CD4-positive, CD25-positive, alpha-beta regulatory T cell (primary cell): ENCODE results near the gene RNF38. TPM values are rescaled to one million over a fixed set of nuclear protein-coding genes. Genes with fewer than 3 reads are reported as not detected.

Experiments
- ATAC-seq, 2 donors: fragments of 150-1000 bp; cut with Tn5 transposase; one replicate each; pipeline ENCODE4 v1.10.0; 2021; ENCODE audit warnings: low read depth in 2 of 2, moderate number of reproducible peaks in 2 of 2, moderate library complexity in 1 of 2
- DNase-seq, 3 donors: peaks; one replicate each; pipeline versions ENCODE4 v3.0.0 to v3.0.0-alpha.2; 2012 to 2022; ENCODE audit warnings: mixed read lengths in 1 of 3
- H3K27ac ChIP-seq: one replicate; pipeline ENCODE4 v1.7.0; 2013; ENCODE audit warnings: mild to moderate bottlenecking, low read length; ENCODE audit not compliant: insufficient read depth, poor library complexity, severe bottlenecking
- H3K27me3 ChIP-seq: one replicate; pipeline ENCODE4 v1.7.0; 2013; ENCODE audit warnings: low read length; ENCODE audit not compliant: control insufficient read depth, insufficient read depth
- H3K36me3 ChIP-seq: one replicate; pipeline ENCODE4 v1.7.0; 2013; ENCODE audit warnings: mild to moderate bottlenecking, low read length, moderate library complexity; ENCODE audit not compliant: control insufficient read depth, insufficient read depth
- H3K4me1 ChIP-seq: 2 replicates; pipeline ENCODE4 v1.7.0; 2013; ENCODE audit warnings: mild to moderate bottlenecking, low read length; ENCODE audit not compliant: insufficient read depth, control insufficient read depth, poor library complexity, severe bottlenecking
- H3K4me3 ChIP-seq: one replicate; pipeline ENCODE4 v1.7.0; 2013; ENCODE audit warnings: low read depth, mild to moderate bottlenecking, low read length, moderate library complexity
- H3K9me3 ChIP-seq, 2 experiments: 1 replicate in 1 of 2; 2 replicates in 1 of 2; pipeline ENCODE4 v1.7.0; 2013; ENCODE audit warnings: low read length in 2 of 2, mild to moderate bottlenecking in 1 of 2, moderate library complexity in 1 of 2; ENCODE audit not compliant: control insufficient read depth in 2 of 2
- H3K27ac Mint-ChIP-seq, 3 donors: one replicate each; pipeline ENCODE4 v1.8.0; 2020 to 2022; ENCODE audit warnings: mild to moderate bottlenecking in 3 of 3, mixed read lengths in 3 of 3, moderate library complexity in 2 of 3
- H3K27me3 Mint-ChIP-seq: one replicate; pipeline ENCODE4 v1.8.0; 2022; ENCODE audit warnings: mild to moderate bottlenecking, mixed read lengths
- H3K36me3 Mint-ChIP-seq: one replicate; pipeline ENCODE4 v1.8.0; 2020; ENCODE audit warnings: mixed read lengths
- H3K4me1 Mint-ChIP-seq, 4 donors: one replicate each; pipeline ENCODE4 v1.8.0; 2020 to 2022; ENCODE audit warnings: mixed read lengths in 4 of 4, mild to moderate bottlenecking in 1 of 4
- H3K4me3 Mint-ChIP-seq, 4 donors: one replicate each; pipeline ENCODE4 v1.8.0; 2020 to 2022; ENCODE audit warnings: mild to moderate bottlenecking in 4 of 4, mixed read lengths in 4 of 4, moderate library complexity in 3 of 4
- H3K9me3 Mint-ChIP-seq, 7 donors: one replicate each; pipeline ENCODE4 v1.8.0; 2020 to 2022; ENCODE audit warnings: mixed read lengths in 7 of 7, mild to moderate bottlenecking in 3 of 7, moderate library complexity in 2 of 7
- polyA plus RNA-seq, 4 donors: library from polyadenylated mRNA; unstranded; fragments of 300-500 nt; fragmentation: Illumina TruSeq; gene quantifications; one replicate each; pipeline ENCODE4 v1.2.3, GENCODE V29; 2021
- total RNA-seq: library from RNA; stranded (reverse); gene quantifications from one replicate; pipeline ENCODE4 v1.2.3, GENCODE V29; 2022

The RNF38 gene
- total and polyA plus RNA-seq, 5 donors from 2014 or later = 16.0 to 103 (median 20.8) TPM

DNA sequence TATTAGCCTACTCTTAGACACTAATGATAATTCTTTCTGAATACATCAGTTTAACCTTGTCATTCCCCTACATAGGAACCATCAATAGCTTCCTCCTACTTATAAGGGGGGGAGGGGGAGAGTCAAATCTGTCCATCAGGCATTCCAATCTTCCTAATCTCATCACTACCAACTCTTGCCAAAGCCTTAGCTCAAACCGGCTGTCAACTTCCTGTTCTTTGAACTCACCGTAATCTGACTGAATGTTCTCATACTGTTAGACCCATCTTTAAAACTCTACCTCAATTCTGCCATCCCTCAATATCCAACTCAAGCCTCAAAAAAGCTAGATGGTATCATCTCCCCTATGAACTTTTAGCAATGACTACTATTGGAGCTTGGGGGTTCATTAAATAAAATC lies 41.9 kb upstream of the RNF38 start:
- H3K27me3 ChIP-seq = no peaks in the 10 kb centered on the region
- peaks cover 16% of the 10 kb centered on the region for H3K36me3 Mint-ChIP-seq
- H3K4me3 Mint-ChIP-seq = peak overlapping the region in 1 of 4 donors; percentile 10
- peaks cover 31% of the 10 kb centered on the region for H3K4me1 ChIP-seq
- H3K27ac ChIP-seq = no peak overlapping the region
- H3K36me3 ChIP-seq = no peaks in the 10 kb centered on the region
- no peaks in the 10 kb centered on the region for H3K9me3 ChIP-seq
- H3K9me3 Mint-ChIP-seq = no peaks in the 10 kb centered on the region
- no peaks in the 10 kb centered on the region for H3K27me3 Mint-ChIP-seq
- peak overlapping the region in 2 of 3 donors; percentile 1 to 62 for H3K27ac Mint-ChIP-seq
- DNase-seq (peak in 1 of 3 donors; percentile 27), ATAC-seq (peak in 1 of 2 donors; percentile 58)
- H3K4me3 ChIP-seq = no peak overlapping the region
- H3K4me1 Mint-ChIP-seq = peaks cover 41 to 74% (median 54%) of the 10 kb centered on the region in 4 donors

DNA sequence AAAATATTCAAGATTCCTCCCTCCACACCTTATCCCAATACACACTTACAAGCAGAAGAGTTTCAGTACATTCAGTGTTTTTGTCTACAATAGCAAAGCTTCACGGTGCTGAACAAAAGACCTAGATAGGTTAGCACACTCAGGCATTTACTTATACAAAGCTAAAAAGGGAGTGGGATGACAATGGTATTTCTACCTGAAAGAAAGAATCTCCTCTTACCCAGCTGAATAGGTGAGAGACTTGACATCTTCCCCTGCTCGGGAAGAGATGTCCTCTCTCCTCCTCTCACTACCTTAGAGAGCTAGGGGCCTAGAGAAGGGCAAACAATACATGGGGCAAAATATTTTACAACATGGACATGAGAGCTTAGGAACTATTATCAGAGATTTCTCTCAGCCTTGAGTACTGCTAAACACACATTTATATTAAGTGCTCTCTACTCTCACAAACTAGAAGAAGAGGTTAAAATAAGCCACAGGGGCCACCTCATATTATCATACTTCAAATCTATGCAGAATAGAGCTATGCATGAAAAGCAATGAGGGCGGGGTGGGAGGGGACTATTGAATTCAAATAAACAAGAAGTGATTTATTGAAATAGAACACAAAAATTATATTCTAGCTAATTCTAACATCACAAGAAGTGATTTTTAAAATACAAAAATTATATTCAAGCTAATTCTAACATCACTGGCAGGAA lies 38.6 kb upstream of the RNF38 start:
- peaks cover 36 to 64% (median 42%) of the 10 kb centered on the region in 4 donors for H3K4me1 Mint-ChIP-seq
- no peaks in the 10 kb centered on the region for H3K27me3 Mint-ChIP-seq
- no peaks in the 10 kb centered on the region for H3K9me3 Mint-ChIP-seq
- Histone ChIP-seq H3K9me3 (no peaks in the 10 kb centered on the region), H3K27me3 (no peaks in the 10 kb centered on the region), H3K4me1 (peaks cover 20% of the 10 kb centered on the region), H3K27ac (no peak overlapping the region), H3K4me3 (no peak overlapping the region), H3K36me3 (no peaks in the 10 kb centered on the region)
- H3K27ac Mint-ChIP-seq = peak overlapping the region in 2 of 3 donors; percentile 59 to 61
- DNase-seq (no peak), ATAC-seq (no peak)
- peak overlapping the region in 2 of 4 donors; percentile 18 to 49 for H3K4me3 Mint-ChIP-seq
- H3K36me3 Mint-ChIP-seq = peaks cover 6% of the 10 kb centered on the region

DNA sequence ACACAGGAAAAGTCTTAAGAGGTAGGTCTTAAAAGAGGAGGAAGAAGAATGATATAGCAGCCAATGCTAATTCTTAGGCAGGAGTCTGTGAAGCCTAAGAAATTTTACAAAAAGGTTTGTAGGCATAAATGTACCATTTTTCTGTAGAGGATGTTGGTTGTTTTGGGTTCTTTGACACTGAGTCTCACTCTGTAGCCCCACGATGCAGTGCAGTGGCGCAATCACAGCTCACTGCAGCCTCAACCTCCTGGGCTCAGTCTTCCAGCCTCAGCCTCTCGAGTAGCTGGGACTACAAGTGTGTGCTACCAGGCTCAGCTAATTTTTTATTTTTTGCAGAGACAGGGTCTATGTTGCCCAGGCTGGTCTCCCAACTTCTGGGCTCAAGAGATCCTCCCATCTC lies 37.7 kb upstream of the RNF38 start:
- Histone ChIP-seq H3K4me3 (no peak overlapping the region), H3K9me3 (no peaks in the 10 kb centered on the region), H3K27ac (no peak overlapping the region), H3K36me3 (no peaks in the 10 kb centered on the region), H3K4me1 (peaks cover 17% of the 10 kb centered on the region), H3K27me3 (no peaks in the 10 kb centered on the region)
- Mint-ChIP-seq H3K9me3 (no peaks in the 10 kb centered on the region), H3K4me1 (peaks cover 30 to 60% (median 34%) of the 10 kb centered on the region in 4 donors), H3K27me3 (no peaks in the 10 kb centered on the region), H3K27ac (peak overlapping the region in 1 of 3 donors; percentile 61), H3K36me3 (peaks cover 3% of the 10 kb centered on the region), H3K4me3 (no peak overlapping the region)
- DNase-seq (no peak), ATAC-seq (no peak)

DNA sequence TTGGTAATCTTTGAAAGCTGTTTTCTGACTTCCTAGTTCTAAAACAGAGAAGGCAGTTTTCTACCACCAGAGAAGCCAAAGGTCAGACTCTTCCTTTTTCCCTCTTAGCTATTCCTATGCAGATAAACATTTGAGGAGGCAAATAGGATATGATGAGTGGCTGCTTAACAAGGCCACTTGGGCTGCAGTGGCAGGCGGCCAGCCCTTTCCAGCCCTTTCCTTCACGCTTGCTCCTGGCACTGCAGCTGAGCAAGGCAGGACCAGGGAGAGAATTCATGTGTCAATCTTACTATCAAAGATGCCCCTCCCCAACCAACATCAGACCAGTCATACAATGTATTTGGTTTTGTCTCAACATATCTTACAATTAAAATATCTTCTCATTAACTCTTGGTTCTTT lies 36.8 kb upstream of the RNF38 start:
- no peak overlapping the region for H3K27ac ChIP-seq
- H3K4me1 ChIP-seq = peaks cover 8% of the 10 kb centered on the region
- no peak overlapping the region for H3K4me3 Mint-ChIP-seq
- DNase-seq = no peak
- H3K27me3 Mint-ChIP-seq = no peaks in the 10 kb centered on the region
- no peaks in the 10 kb centered on the region for H3K9me3 Mint-ChIP-seq
- peaks cover 27 to 52% (median 32%) of the 10 kb centered on the region in 4 donors for H3K4me1 Mint-ChIP-seq
- peak overlapping the region in 2 of 3 donors; percentile 24 to 47 for H3K27ac Mint-ChIP-seq
- ATAC-seq = no peak
- H3K4me3 ChIP-seq = no peak overlapping the region
- no peaks in the 10 kb centered on the region for H3K27me3 ChIP-seq
- H3K36me3 Mint-ChIP-seq = peaks cover 3% of the 10 kb centered on the region
- no peaks in the 10 kb centered on the region for H3K9me3 ChIP-seq
- H3K36me3 ChIP-seq = no peaks in the 10 kb centered on the region

DNA sequence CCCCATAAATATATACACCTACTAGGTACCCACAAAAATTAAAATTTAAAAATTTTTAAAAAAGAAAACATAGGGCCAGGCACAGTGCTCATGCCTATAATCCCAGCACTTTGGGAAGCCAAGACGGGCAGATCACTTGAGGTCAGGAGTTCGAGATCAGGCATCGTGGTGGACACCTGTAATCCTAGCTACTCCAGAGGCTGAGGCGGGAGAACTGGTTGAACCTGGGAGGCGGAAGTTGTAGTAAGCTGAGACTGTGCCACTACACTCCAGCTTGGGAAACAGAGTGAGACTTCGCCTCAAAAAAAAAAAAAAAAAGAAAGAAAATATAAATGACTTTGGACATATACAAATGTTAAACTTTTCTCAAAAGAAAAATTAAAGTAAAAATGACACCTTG lies 33.3 kb upstream of the RNF38 start:
- Histone ChIP-seq H3K36me3 (peaks cover 6% of the 10 kb centered on the region), H3K4me3 (no peak overlapping the region), H3K27ac (no peak overlapping the region), H3K27me3 (no peaks in the 10 kb centered on the region), H3K9me3 (no peaks in the 10 kb centered on the region), H3K4me1 (peaks cover under 1% of the 10 kb centered on the region)
- Mint-ChIP-seq H3K4me3 (no peak overlapping the region), H3K9me3 (no peaks in the 10 kb centered on the region), H3K36me3 (peaks cover 7% of the 10 kb centered on the region), H3K27ac (no peak overlapping the region), H3K27me3 (no peaks in the 10 kb centered on the region), H3K4me1 (peaks cover 25 to 38% (median 27%) of the 10 kb centered on the region in 4 donors)
- DNase-seq (no peak), ATAC-seq (no peak)

DNA sequence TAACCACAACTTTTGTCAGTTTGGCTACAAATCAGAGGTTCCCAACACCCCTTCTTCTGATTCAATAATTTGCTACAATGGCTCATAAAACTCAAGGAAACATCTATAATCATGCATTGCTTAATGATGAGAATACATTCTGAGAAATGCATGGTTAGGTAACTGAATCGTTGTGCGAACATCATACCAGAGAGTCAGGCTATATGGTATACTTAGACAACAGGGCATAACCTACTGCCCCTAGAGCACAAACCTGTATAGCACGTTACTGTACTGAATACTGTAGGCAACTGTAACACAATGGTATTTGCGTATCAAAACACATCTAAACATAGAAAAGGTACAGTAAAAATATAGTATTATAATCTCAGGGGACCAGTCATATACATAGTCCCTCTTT lies 31.0 kb upstream of the RNF38 start:
- peaks cover 23 to 38% (median 26%) of the 10 kb centered on the region in 4 donors for H3K4me1 Mint-ChIP-seq
- H3K4me3 Mint-ChIP-seq = no peak overlapping the region
- DNase-seq = no peak
- H3K27ac Mint-ChIP-seq = no peak overlapping the region
- no peaks in the 10 kb centered on the region for H3K27me3 Mint-ChIP-seq
- ATAC-seq = no peak
- Histone ChIP-seq H3K27me3 (no peaks in the 10 kb centered on the region), H3K4me1 (no peaks in the 10 kb centered on the region), H3K9me3 (no peaks in the 10 kb centered on the region), H3K36me3 (peaks cover 6% of the 10 kb centered on the region), H3K27ac (no peak overlapping the region), H3K4me3 (no peak overlapping the region)
- peaks cover 16% of the 10 kb centered on the region for H3K36me3 Mint-ChIP-seq
- no peaks in the 10 kb centered on the region for H3K9me3 Mint-ChIP-seq

DNA sequence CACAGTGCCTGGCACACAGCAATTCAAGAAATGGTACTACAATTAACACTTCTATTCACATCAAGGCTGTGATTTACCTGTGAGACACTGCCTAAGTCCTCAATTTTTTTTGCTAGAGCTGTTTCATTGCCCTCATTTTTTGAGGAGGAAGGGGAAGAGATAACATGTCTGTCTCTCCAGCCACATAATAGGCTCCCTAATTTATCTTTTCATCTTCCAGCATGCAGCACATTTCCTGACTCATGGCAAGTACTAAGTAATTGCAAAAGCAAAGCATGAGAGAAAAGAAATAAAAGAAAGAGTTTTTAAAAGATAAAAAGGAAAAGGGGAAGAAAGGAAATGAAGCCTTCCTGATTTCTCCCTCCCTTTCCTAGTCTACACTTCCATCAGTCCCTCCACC lies 26.9 kb upstream of the RNF38 start:
- H3K36me3 Mint-ChIP-seq = peaks cover 20% of the 10 kb centered on the region
- no peak for DNase-seq
- peaks cover 25 to 47% (median 35%) of the 10 kb centered on the region in 4 donors for H3K4me1 Mint-ChIP-seq
- H3K27me3 Mint-ChIP-seq = no peaks in the 10 kb centered on the region
- H3K9me3 ChIP-seq = no peaks in the 10 kb centered on the region
- H3K4me1 ChIP-seq = peaks cover 4% of the 10 kb centered on the region
- no peak overlapping the region for H3K4me3 ChIP-seq
- no peak overlapping the region for H3K27ac ChIP-seq
- H3K4me3 Mint-ChIP-seq = no peak overlapping the region
- peak overlapping the region in 1 of 3 donors; percentile 61 for H3K27ac Mint-ChIP-seq
- H3K9me3 Mint-ChIP-seq = no peaks in the 10 kb centered on the region
- no peak for ATAC-seq
- H3K27me3 ChIP-seq = no peaks in the 10 kb centered on the region
- H3K36me3 ChIP-seq = peaks cover 9% of the 10 kb centered on the region

DNA sequence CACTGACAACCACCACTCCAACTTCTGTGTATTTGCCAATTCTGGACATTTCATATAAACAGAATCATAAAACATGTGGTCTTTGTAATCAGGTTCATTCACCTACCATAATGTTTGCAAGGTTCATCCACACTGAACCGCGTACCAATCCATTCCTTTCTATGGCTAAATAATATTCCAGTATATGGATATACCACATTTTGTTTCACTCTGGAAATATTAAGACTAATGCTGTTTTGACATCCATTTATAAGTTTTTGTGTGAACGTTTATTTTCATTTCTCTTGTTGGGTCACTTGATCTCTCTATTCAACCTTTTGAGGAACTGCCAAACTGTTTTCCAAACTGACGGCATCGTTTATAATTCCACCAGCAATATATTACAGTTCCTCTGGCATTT lies 26.3 kb upstream of the RNF38 start:
- Mint-ChIP-seq H3K27me3 (no peaks in the 10 kb centered on the region), H3K36me3 (peaks cover 20% of the 10 kb centered on the region), H3K4me1 (peaks cover 25 to 47% (median 34%) of the 10 kb centered on the region in 4 donors), H3K27ac (peak overlapping the region; percentile 28 to 66 (median 63)), H3K4me3 (no peak overlapping the region), H3K9me3 (no peaks in the 10 kb centered on the region)
- peaks cover 9% of the 10 kb centered on the region for H3K36me3 ChIP-seq
- no peak for DNase-seq
- H3K27me3 ChIP-seq = no peaks in the 10 kb centered on the region
- H3K27ac ChIP-seq = no peak overlapping the region
- H3K4me3 ChIP-seq = no peak overlapping the region
- H3K9me3 ChIP-seq = no peaks in the 10 kb centered on the region
- ATAC-seq = no peak
- H3K4me1 ChIP-seq = peaks cover 4% of the 10 kb centered on the region
